Body of pancreas (tissue), 4 donors: Measurements from ENCODE around the gene TMEM270. TPM values are rescaled to one million over a fixed set of nuclear protein-coding genes. Genes with fewer than 3 reads are reported as not detected.

ENCODE experiments used
- ATAC-seq: fragments of 150-250 bp; one replicate; pipeline ENCODE4 v1.9.1; 2016
- DNase-seq, 4 donors: peaks; one replicate each; pipeline ENCODE4 v3.0.0-alpha.2; 2019
- H3K27ac ChIP-seq, 4 donors: fragments of 200-600 bp; sonication (generic); 1 replicate in 3 of 4; 2 replicates in 1 of 4; pipeline versions ENCODE4 v1.5.1 to v1.6.1; 2016 to 2019; ENCODE audit warnings: mild to moderate bottlenecking in 1 of 4, mixed read lengths in 1 of 4, moderate library complexity in 1 of 4
- H3K27me3 ChIP-seq, 2 donors: fragments of 200-600 bp; sonication (generic); one replicate each; pipeline ENCODE4 v1.6.0; 2016; ENCODE audit warnings: mild to moderate bottlenecking in 1 of 2
- H3K36me3 ChIP-seq, 2 donors: fragments of 200-600 bp; sonication (generic); replicated peaks in 1 of 2; 2 replicates each; pipeline ENCODE4 v1.5.1; 2016; ENCODE audit warnings: low read depth in 2 of 2; ENCODE audit not compliant: insufficient read depth in 1 of 2
- H3K4me1 ChIP-seq: fragments of 200-600 bp; sonication (generic); one replicate; pipeline ENCODE4 v1.6.0; 2016
- H3K4me3 ChIP-seq, 2 donors: fragments of 200-600 bp; sonication (generic); 1 replicate in 1 of 2; 2 replicates in 1 of 2; pipeline ENCODE4 v1.5.1; 2016 to 2019
- H3K9me3 ChIP-seq, 3 donors: fragments of 200-600 bp; sonication (generic); 1 replicate in 2 of 3; 2 replicates in 1 of 3; pipeline ENCODE4 v1.5.1; 2016
- POLR2A ChIP-seq, 3 donors: fragments of 450-650 bp; IDR thresholded peaks; one replicate each; pipeline ENCODE4 v1.6.1; 2016; ENCODE audit warnings: antibody characterized with exemption in 3 of 3, mild to moderate bottlenecking in 2 of 3
- WGBS, 2 donors: methylation state at CpG; one replicate each; pipeline ENCODE4 v1.1.5; 2017; 5-methylcytosine and 5-hydroxymethylcytosine counted together
- intact Hi-C: fragments of 100-400 bp; cut with DNase I; formaldehyde crosslinking; loops from one replicate; pipeline ENCODE4 v1.15.1; 2023
- total RNA-seq, 2 donors: library from RNA; depleted of rRNA; stranded (reverse); fragments of >200 nt; gene quantifications; one replicate each; pipeline ENCODE4 v1.1.0, GENCODE V29; 2016
- TF ChIP-seq, protein P1 (sequence below), 7 experiments: fragments of 450-650 bp in 4 of 7; fragments of 200-600 bp in 3 of 7; sonication (generic) in 3 of 7; IDR thresholded peaks; one replicate each; pipeline ENCODE4 v1.5.1; 2016 to 2019; ENCODE audit warnings: antibody characterized with exemption in 7 of 7

The TMEM270 gene
- total RNA-seq, 2 donors from 2014 or later = not detected

- intact Hi-C loops = loop anchor here (5.0 kb wide), 1 partner anchor 50 kb away; no protein-coding TSS in a partner anchor
- Histone ChIP-seq H3K9me3 (no peaks in the 10 kb centered on the region), H3K4me3 (no peak overlapping the region), H3K27me3 (no peaks in the 10 kb centered on the region), H3K27ac (no peak overlapping the region), H3K4me1 (peaks cover 8% of the 10 kb centered on the region), H3K36me3 (no peaks in the 10 kb centered on the region)
- WGBS, 2 donors = 62 to 67% methylated on average over 1 to 3 of the region's 3 CpGs
- ATAC-seq = no peak
- TF ChIP-seq, protein P1, sequence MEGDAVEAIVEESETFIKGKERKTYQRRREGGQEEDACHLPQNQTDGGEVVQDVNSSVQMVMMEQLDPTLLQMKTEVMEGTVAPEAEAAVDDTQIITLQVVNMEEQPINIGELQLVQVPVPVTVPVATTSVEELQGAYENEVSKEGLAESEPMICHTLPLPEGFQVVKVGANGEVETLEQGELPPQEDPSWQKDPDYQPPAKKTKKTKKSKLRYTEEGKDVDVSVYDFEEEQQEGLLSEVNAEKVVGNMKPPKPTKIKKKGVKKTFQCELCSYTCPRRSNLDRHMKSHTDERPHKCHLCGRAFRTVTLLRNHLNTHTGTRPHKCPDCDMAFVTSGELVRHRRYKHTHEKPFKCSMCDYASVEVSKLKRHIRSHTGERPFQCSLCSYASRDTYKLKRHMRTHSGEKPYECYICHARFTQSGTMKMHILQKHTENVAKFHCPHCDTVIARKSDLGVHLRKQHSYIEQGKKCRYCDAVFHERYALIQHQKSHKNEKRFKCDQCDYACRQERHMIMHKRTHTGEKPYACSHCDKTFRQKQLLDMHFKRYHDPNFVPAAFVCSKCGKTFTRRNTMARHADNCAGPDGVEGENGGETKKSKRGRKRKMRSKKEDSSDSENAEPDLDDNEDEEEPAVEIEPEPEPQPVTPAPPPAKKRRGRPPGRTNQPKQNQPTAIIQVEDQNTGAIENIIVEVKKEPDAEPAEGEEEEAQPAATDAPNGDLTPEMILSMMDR (IDR thresholded peaks at IDR 0.05) = no peak
- no peak for TF ChIP-seq POLR2A (IDR thresholded peaks at IDR 0.05)
- no peak for DNase-seq
Measured at GRCh38 chr7:73856941-73857340, 4.0 kb upstream of the TMEM270 start.

DNA sequence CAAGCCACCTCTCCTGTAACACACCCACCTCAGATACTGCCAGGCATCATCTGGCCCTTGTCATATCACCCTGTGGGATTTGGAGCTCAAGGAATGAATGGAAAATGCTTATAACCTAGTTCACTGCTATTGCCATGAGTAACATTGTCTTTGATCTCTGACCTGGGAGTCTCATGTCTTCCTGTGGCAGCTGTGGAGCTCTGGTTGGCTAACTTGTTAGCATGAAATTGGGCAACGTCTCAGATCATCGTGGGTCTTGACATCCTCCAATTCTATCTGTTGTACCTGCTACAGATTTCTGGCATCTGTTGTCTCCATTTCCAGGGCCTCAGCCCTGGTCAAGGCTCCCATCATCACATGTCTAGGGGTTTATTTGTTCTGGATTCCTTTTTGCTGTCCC is 2.2 kb upstream of the TMEM270 start:
- DNase-seq (no peak), ATAC-seq (no peak)
- H3K27me3 ChIP-seq = no peaks in the 10 kb centered on the region
- intact Hi-C loops = loop anchor here (5.0 kb wide), 1 partner anchor 52 kb away; no protein-coding TSS in a partner anchor
- 74% methylated on average over 2 of the region's 2 CpGs; no CpG with 5 or more reads in 1 of the 2 donors for WGBS, 2 donors
- no peak overlapping the region for H3K4me3 ChIP-seq
- H3K4me1 ChIP-seq = peaks cover 8% of the 10 kb centered on the region
- no peak overlapping the region for H3K27ac ChIP-seq
- no peaks in the 10 kb centered on the region for H3K9me3 ChIP-seq
- H3K36me3 ChIP-seq = no peaks in the 10 kb centered on the region
- TF ChIP-seq POLR2A (IDR thresholded peaks at IDR 0.05) = no peak
- TF ChIP-seq, protein P1 (IDR thresholded peaks at IDR 0.05) = no peak

DNA sequence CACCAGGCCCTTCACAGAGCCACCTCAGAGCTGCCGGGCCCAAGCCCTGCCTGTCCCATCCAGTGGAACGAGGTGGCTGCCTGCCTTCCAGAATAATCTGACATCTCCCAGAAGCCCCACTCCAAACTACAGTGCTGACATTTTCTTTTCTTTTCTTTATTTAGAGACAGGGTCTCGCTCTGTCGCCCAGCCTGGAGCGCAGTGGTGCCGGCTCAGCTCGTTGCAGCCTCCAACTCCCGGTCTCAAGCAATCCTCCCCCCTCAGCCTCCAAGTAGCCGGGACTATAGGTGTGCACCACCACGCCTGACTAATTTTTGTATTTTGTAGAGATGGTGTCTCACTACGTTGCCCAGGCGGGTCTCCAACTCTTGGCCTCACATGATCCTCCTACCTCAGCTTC is 346 bp downstream of the TMEM270 start:
- Histone ChIP-seq H3K9me3 (no peaks in the 10 kb centered on the region), H3K4me3 (no peak overlapping the region), H3K4me1 (no peaks in the 10 kb centered on the region), H3K27me3 (no peaks in the 10 kb centered on the region), H3K27ac (no peak overlapping the region), H3K36me3 (no peaks in the 10 kb centered on the region)
- ATAC-seq (no peak), DNase-seq (no peak)
- 91% methylated on average over 12 of the region's 12 CpGs for WGBS, 2 donors
- TF ChIP-seq, protein P1 (IDR thresholded peaks at IDR 0.05) = no peak
- no peak for TF ChIP-seq POLR2A (IDR thresholded peaks at IDR 0.05)
- intact Hi-C loops = loop anchor here (10.0 kb wide), 1 partner anchor 257 kb away; no protein-coding TSS in a partner anchor

- Histone ChIP-seq H3K4me3 (no peak overlapping the region), H3K27me3 (no peaks in the 10 kb centered on the region), H3K4me1 (peaks cover 6% of the 10 kb centered on the region), H3K27ac (no peak overlapping the region), H3K36me3 (no peaks in the 10 kb centered on the region), H3K9me3 (no peaks in the 10 kb centered on the region)
- ATAC-seq (no peak), DNase-seq (no peak)
- intact Hi-C loops = loop anchor here (5.0 to 10.0 kb wide), 2 partner anchors 260 to 337 kb away; no protein-coding TSS in a partner anchor
- 66 to 72% methylated on average over 3 to 8 of the region's 8 CpGs for WGBS, 2 donors
- TF ChIP-seq, protein P1 (IDR thresholded peaks at IDR 0.05) = no peak
- no peak for TF ChIP-seq POLR2A (IDR thresholded peaks at IDR 0.05)
Measured at GRCh38 chr7:73864981-73865711, 4.2 kb downstream of the TMEM270 start.
